HepG2 (cell line): ENCODE results near the gene PNKD.

Source experiments
- HIVEP1 ChIP-seq: sonication (generic); formaldehyde crosslinking; IDR thresholded peaks from 2 replicates; pipeline ENCODE4 v1.4.0; 2020; ENCODE audit warnings: mild to moderate bottlenecking, missing genetic modification reagents
- SMAD1 ChIP-seq: sonication (generic); formaldehyde crosslinking; IDR thresholded peaks from 2 replicates; pipeline ENCODE4 v1.4.0; 2020; ENCODE audit warnings: missing genetic modification reagents, low read depth, mild to moderate bottlenecking, borderline replicate concordance
- TF ChIP-seq, protein P1 (sequence below): sonication (generic); formaldehyde crosslinking; IDR thresholded peaks from 2 replicates; pipeline ENCODE4 v1.4.0; 2020; ENCODE audit warnings: missing genetic modification reagents
- TF ChIP-seq, protein P2 (sequence below): sonication (generic); formaldehyde crosslinking; IDR thresholded peaks from 2 replicates; pipeline ENCODE4 v1.4.0; 2020; ENCODE audit warnings: mild to moderate bottlenecking, missing genetic modification reagents
- TF ChIP-seq, protein P3 (sequence below): sonication (generic); formaldehyde crosslinking; IDR thresholded peaks from 2 replicates; pipeline ENCODE4 v1.4.0; 2020; ENCODE audit warnings: missing genetic modification reagents, low read depth, mild to moderate bottlenecking, borderline replicate concordance

DNA sequence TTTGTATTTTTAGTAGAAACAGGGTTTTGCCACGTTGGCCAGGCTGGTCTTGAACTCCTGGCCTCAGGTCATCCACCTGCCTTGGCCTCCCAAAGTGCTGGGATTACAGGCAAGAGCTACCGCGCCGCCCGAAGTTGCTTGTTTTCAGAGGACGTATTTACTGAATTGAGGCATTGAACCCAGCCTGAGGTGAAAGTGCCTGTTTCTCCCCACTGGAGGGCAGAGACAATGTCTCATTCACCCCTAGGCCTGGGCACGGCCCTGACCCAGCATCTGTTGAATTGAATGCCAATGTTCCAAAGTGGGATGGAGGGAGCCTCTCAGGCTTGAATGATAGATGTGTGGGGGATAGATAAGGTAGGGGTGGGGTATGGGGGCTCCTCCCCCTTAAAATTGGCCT lies 26.5 kb downstream of the PNKD start:
- TF ChIP-seq, protein P1, sequence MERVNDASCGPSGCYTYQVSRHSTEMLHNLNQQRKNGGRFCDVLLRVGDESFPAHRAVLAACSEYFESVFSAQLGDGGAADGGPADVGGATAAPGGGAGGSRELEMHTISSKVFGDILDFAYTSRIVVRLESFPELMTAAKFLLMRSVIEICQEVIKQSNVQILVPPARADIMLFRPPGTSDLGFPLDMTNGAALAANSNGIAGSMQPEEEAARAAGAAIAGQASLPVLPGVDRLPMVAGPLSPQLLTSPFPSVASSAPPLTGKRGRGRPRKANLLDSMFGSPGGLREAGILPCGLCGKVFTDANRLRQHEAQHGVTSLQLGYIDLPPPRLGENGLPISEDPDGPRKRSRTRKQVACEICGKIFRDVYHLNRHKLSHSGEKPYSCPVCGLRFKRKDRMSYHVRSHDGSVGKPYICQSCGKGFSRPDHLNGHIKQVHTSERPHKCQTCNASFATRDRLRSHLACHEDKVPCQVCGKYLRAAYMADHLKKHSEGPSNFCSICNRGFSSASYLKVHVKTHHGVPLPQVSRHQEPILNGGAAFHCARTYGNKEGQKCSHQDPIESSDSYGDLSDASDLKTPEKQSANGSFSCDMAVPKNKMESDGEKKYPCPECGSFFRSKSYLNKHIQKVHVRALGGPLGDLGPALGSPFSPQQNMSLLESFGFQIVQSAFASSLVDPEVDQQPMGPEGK (CRISPR knock-in tag), result no peak
- TF ChIP-seq HIVEP1 (CRISPR knock-in tag), result 0 out of 2 replicates have a peak, but pooled peaks have one; percentile 11
- TF ChIP-seq SMAD1 (CRISPR knock-in tag), result no peak
- TF ChIP-seq, protein P2, sequence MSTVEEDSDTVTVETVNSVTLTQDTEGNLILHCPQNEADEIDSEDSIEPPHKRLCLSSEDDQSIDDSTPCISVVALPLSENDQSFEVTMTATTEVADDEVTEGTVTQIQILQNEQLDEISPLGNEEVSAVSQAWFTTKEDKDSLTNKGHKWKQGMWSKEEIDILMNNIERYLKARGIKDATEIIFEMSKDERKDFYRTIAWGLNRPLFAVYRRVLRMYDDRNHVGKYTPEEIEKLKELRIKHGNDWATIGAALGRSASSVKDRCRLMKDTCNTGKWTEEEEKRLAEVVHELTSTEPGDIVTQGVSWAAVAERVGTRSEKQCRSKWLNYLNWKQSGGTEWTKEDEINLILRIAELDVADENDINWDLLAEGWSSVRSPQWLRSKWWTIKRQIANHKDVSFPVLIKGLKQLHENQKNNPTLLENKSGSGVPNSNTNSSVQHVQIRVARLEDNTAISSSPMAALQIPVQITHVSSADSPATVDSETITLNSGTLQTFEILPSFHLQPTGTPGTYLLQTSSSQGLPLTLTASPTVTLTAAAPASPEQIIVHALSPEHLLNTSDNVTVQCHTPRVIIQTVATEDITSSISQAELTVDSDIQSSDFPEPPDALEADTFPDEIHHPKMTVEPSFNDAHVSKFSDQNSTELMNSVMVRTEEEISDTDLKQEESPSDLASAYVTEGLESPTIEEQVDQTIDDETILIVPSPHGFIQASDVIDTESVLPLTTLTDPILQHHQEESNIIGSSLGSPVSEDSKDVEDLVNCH, result no peak
- TF ChIP-seq, protein P3, sequence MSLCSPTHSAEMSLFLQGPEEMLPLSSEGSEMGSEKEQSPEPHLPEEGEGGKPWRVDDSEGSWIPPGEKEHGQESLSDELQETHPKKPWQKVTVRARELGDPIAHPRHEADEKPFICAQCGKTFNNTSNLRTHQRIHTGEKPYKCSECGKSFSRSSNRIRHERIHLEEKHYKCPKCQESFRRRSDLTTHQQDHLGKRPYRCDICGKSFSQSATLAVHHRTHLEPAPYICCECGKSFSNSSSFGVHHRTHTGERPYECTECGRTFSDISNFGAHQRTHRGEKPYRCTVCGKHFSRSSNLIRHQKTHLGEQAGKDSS (CRISPR knock-in tag), result no peak
